NCI-H345 treated with DMSO at 0.1 percent for 48 hours (cell line): Measurements from ENCODE around the gene SHC2.
A peak's percentile ranks its signal among the peaks of the same experiment; 100 is the strongest.
"Not testable (repeated sequence)": the region's sequence is repeated elsewhere in the genome, so short reads cannot be mapped to it uniquely, and the experiment has no call there.

Source experiments
- DNase-seq: peaks from one replicate; lab custom pipeline; 2025; ENCODE audit not compliant: unreplicated experiment; lab: John Stamatoyannopoulos, UW

Gene SHC2

GRCh38 chr19:408902-409515 is 51.8 kb downstream of the SHC2 start, which contains the start of gene C2CD4C:
Gene C2CD4C (minus strand): TSS chr19:409147. CDS start chr19:408361, 786 bp downstream.
- no peak for DNase-seq

GRCh38 chr19:408441-408901 is 52.4 kb downstream of the SHC2 start:
- DNase-seq: no peak

GRCh38 chr19:407511-408440 is 53.1 kb downstream of the SHC2 start:
- no peak for DNase-seq

- DNase-seq: no peak
Observed at GRCh38 chr19:406971-407510, 53.8 kb downstream of the SHC2 start.

- no peak for DNase-seq
Observed at GRCh38 chr19:406135-406781, 54.6 kb downstream of the SHC2 start.

GRCh38 chr19:405121-405965 is 55.5 kb downstream of the SHC2 start:
- no peak for DNase-seq

GRCh38 chr19:403221-404027 is 57.4 kb downstream of the SHC2 start:
- DNase-seq: peak; percentile 59

GRCh38 chr19:402786-403185 is 58.0 kb downstream of the SHC2 start:
- peak; percentile 31 for DNase-seq

- no peak for DNase-seq
Observed at GRCh38 chr19:401866-402511, 58.8 kb downstream of the SHC2 start.

- peak; percentile 57 for DNase-seq
Observed at GRCh38 chr19:400976-401865, 59.6 kb downstream of the SHC2 start.

- DNase-seq: no peak
Observed at GRCh38 chr19:399370-399769, 61.5 kb downstream of the SHC2 start.

GRCh38 chr19:398719-399118 is 62.1 kb downstream of the SHC2 start:
- DNase-seq: no peak

- no peak for DNase-seq
Observed at GRCh38 chr19:397941-398706, 62.7 kb downstream of the SHC2 start.

GRCh38 chr19:397321-397720 is 63.5 kb downstream of the SHC2 start:
- DNase-seq: no peak

GRCh38 chr19:395467-395866 is 65.4 kb downstream of the SHC2 start:
- no peak for DNase-seq

GRCh38 chr19:394857-395256 is 66.0 kb downstream of the SHC2 start:
- DNase-seq: not testable (repeated sequence)

GRCh38 chr19:393560-393959 is 67.3 kb downstream of the SHC2 start:
- DNase-seq: not testable (repeated sequence)
